GM23338 (cell line): Measurements from ENCODE around the gene RNASE11. TPM values are rescaled to one million over a fixed set of nuclear protein-coding genes. Genes with fewer than 3 reads are reported as not detected.
A peak's percentile ranks its signal among the peaks of the same experiment; 100 is the strongest.

Source experiments
- ATAC-seq: fragments of 200-7000 bp; cut with Tn5 transposase; 3 replicates; pipeline ENCODE4 v1.9.1; 2020
- DNase-seq: peaks from one replicate; pipeline ENCODE4 v3.0.0-alpha.2; 2015; ENCODE audit warnings: low spot score
- H2AFZ ChIP-seq: fragments of 200-600 bp; sonication (generic); 2 replicates; pipeline ENCODE4 v1.8.0; 2016; ENCODE audit warnings: antibody characterized with exemption, mild to moderate bottlenecking, moderate library complexity
- H3F3A ChIP-seq: fragments of 200-600 bp; sonication (generic); replicated peaks from 2 replicates; pipeline ENCODE4 v1.8.0; 2017; ENCODE audit warnings: antibody characterized with exemption, mixed run types, low read depth
- H3K27ac ChIP-seq: fragments of 200-600 bp; sonication (generic); 2 replicates; pipeline ENCODE4 v1.6.1; 2016; ENCODE audit warnings: low read depth
- H3K27me3 ChIP-seq: fragments of 200-600 bp; sonication (generic); 2 replicates; pipeline ENCODE4 v1.8.0; 2016; ENCODE audit warnings: mild to moderate bottlenecking, mixed run types, moderate library complexity; ENCODE audit not compliant: insufficient read depth
- H3K36me3 ChIP-seq: fragments of 200-600 bp; sonication (generic); 2 replicates; pipeline ENCODE4 v1.8.0; 2016; ENCODE audit warnings: mild to moderate bottlenecking; ENCODE audit not compliant: insufficient read depth
- H3K4me1 ChIP-seq: fragments of 200-600 bp; sonication (generic); 2 replicates; pipeline ENCODE4 v1.8.0; 2016; ENCODE audit warnings: mild to moderate bottlenecking, moderate library complexity; ENCODE audit not compliant: insufficient read depth
- H3K4me2 ChIP-seq: fragments of 200-600 bp; sonication (generic); 2 replicates; pipeline ENCODE4 v1.7.1; 2017; ENCODE audit warnings: mixed run types
- H3K4me3 ChIP-seq: fragments of 200-600 bp; sonication (generic); 2 replicates; pipeline ENCODE4 v1.6.1; 2016; ENCODE audit warnings: mixed run types
- H3K79me2 ChIP-seq: fragments of 200-600 bp; sonication (generic); replicated peaks from 2 replicates; pipeline ENCODE4 v1.8.0; 2017; ENCODE audit warnings: mild to moderate bottlenecking; ENCODE audit not compliant: insufficient read depth
- H3K9me2 ChIP-seq: fragments of 200-600 bp; sonication (generic); 2 replicates; pipeline ENCODE4 v1.8.0; 2017; ENCODE audit not compliant: insufficient read depth
- H4K20me1 ChIP-seq: fragments of 200-600 bp; sonication (generic); replicated peaks from 2 replicates; pipeline ENCODE4 v1.8.0; 2017; ENCODE audit warnings: mild to moderate bottlenecking; ENCODE audit not compliant: insufficient read depth
- H3K27ac Mint-ChIP-seq: 2 replicates; pipeline ENCODE4 v1.8.0; 2020; ENCODE audit warnings: inconsistent platforms, mild to moderate bottlenecking, moderate library complexity, mixed read lengths
- H3K27me3 Mint-ChIP-seq: 3 replicates; pipeline ENCODE4 v1.8.0; 2022; ENCODE audit warnings: low read depth, mild to moderate bottlenecking, moderate library complexity, mixed read lengths, inconsistent platforms; ENCODE audit not compliant: insufficient read depth, poor library complexity
- H3K36me3 Mint-ChIP-seq: 3 replicates; pipeline ENCODE4 v1.8.0; 2021; ENCODE audit warnings: low read depth, mild to moderate bottlenecking, inconsistent platforms, moderate library complexity, mixed read lengths
- H3K4me1 Mint-ChIP-seq: 3 replicates; pipeline ENCODE4 v1.8.0; 2020; ENCODE audit warnings: mild to moderate bottlenecking, inconsistent platforms, mixed read lengths
- H3K4me3 Mint-ChIP-seq: 3 replicates; pipeline ENCODE4 v1.8.0; 2021; ENCODE audit warnings: moderate library complexity, mild to moderate bottlenecking, inconsistent platforms, mixed read lengths
- H3K9me3 Mint-ChIP-seq: 3 replicates; pipeline ENCODE4 v1.8.0; 2020; ENCODE audit warnings: moderate library complexity, mild to moderate bottlenecking, inconsistent platforms, mixed read lengths
- ETS1 ChIP-seq: IDR thresholded peaks from 2 replicates; pipeline ENCODE4 v1.6.1; 2016; ENCODE audit warnings: antibody characterized with exemption
- EZH2 ChIP-seq: fragments of 200-600 bp; sonication (generic); IDR thresholded peaks from one replicate; pipeline ENCODE4 v1.8.0; 2017; ENCODE audit warnings: antibody characterized with exemption, mild to moderate bottlenecking, low read depth; ENCODE audit not compliant: unreplicated experiment
- JUNB ChIP-seq: IDR thresholded peaks from one replicate; pipeline ENCODE4 v1.6.1; 2016; ENCODE audit warnings: antibody characterized with exemption; ENCODE audit not compliant: unreplicated experiment
- POLR2AphosphoS5 ChIP-seq: IDR thresholded peaks from 2 replicates; pipeline ENCODE4 v1.6.1; 2016; ENCODE audit warnings: antibody characterized with exemption, low read depth
- ZNF114 ChIP-seq: fragments of 250-450 bp; sonication (Bioruptor Pico); IDR thresholded peaks from 2 replicates; pipeline ENCODE4 v1.5.0; 2020; ENCODE audit warnings: mild to moderate bottlenecking, moderate library complexity
- polyA plus RNA-seq: library from polyadenylated mRNA; unstranded; fragments of >200 nt; fragmentation: Nextera tagmentation; extraction: Ambion mirVana; gene quantifications from 2 replicates; pipeline ENCODE4 v1.2.1, GENCODE V29; 2016
- total RNA-seq: library from RNA; depleted of rRNA; stranded (reverse); fragments of >200 nt; shearing (Covaris generic); gene quantifications from 2 replicates; pipeline ENCODE4 v1.2.3, GENCODE V29; 2014
- TF ChIP-seq, protein P1 (sequence below), 2 experiments: fragments of 200-600 bp in 1 of 2; sonication (generic) in 1 of 2; conservative IDR thresholded peaks; 2 replicates each; pipeline versions ENCODE4 v1.5.1 to v1.6.1; 2016 to 2017; ENCODE audit warnings: antibody characterized with exemption in 2 of 2, low read depth in 2 of 2, mild to moderate bottlenecking in 2 of 2, moderate library complexity in 1 of 2
- TF ChIP-seq, protein P2 (sequence below): fragments of 250-450 bp; sonication (Bioruptor Pico); IDR thresholded peaks from 2 replicates; pipeline ENCODE4 v1.5.0; 2020; ENCODE audit warnings: mild to moderate bottlenecking, moderate library complexity
- TF ChIP-seq, protein P3 (sequence below): IDR thresholded peaks from one replicate; pipeline ENCODE4 v1.6.1; 2018; ENCODE audit warnings: antibody characterized with exemption; ENCODE audit not compliant: unreplicated experiment

RNASE11 gene
- total and polyA plus RNA-seq, 2 experiments from 2014 or later, result not detected

DNA sequence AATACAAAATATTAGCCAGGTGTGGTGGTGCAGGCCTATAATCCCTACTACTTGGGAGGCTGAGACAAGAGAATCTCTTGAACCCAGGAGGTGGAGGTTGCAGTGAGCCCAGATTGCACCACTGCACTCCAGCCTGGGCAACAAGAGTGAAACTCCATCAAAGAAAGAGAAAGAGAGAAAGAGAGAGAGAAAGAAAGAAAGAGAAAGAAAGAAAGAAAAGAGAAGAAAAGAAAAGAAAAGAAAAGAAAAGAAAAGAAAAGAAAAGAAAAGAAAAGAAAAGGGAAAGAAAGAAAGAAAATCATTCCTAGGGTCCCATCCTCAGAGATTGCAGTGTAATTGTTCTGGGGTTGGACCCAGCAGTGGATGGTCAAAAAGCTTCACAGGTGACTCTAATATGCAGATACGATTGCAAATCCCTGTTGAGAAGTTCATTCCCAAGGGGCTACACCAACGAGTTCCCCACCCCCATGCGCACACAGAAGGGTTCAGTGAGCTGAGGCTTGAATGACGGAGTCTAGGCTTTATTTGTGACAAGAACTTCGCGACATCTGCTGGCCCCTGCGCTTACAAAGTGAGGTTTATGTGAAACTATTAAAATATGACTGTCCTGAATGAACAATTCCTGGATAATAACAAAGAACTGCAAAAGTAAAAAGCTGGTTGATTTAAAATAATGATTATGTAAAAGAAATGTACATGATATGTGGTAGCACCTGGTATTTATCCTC is 20.7 kb upstream of the RNASE11 start:
- TF ChIP-seq ZNF114 (CRISPR knock-in tag), result no peak
- TF ChIP-seq, protein P1, sequence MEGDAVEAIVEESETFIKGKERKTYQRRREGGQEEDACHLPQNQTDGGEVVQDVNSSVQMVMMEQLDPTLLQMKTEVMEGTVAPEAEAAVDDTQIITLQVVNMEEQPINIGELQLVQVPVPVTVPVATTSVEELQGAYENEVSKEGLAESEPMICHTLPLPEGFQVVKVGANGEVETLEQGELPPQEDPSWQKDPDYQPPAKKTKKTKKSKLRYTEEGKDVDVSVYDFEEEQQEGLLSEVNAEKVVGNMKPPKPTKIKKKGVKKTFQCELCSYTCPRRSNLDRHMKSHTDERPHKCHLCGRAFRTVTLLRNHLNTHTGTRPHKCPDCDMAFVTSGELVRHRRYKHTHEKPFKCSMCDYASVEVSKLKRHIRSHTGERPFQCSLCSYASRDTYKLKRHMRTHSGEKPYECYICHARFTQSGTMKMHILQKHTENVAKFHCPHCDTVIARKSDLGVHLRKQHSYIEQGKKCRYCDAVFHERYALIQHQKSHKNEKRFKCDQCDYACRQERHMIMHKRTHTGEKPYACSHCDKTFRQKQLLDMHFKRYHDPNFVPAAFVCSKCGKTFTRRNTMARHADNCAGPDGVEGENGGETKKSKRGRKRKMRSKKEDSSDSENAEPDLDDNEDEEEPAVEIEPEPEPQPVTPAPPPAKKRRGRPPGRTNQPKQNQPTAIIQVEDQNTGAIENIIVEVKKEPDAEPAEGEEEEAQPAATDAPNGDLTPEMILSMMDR (conservative IDR thresholded peaks at IDR 0.05; ENCODE audit: low read depth in 2 of 2), result peak in 1 of 2 experiments; percentile 26; a peak in 1 of 4 replicates
- H3K36me3 Mint-ChIP-seq, result no peaks in the 10 kb centered on the region
- Histone ChIP-seq H3K4me1 (peaks cover 26% of the 10 kb centered on the region), H3K4me2 (peak overlapping the region; percentile 52), H4K20me1 (no peaks in the 10 kb centered on the region), H3K36me3 (no peaks in the 10 kb centered on the region), H3K4me3 (peak overlapping the region; percentile 38), H3K27ac (no peak overlapping the region), H3K79me2 (no peaks in the 10 kb centered on the region), H3K9me2 (peaks cover 6% of the 10 kb centered on the region; the same call in 1 of the 2 replicates), H3K27me3 (peaks cover 11% of the 10 kb centered on the region; the same call in 1 of the 2 replicates), H2AFZ (no peak overlapping the region), H3F3A (no peaks in the 10 kb centered on the region; the same call in 1 of the 2 replicates)
- no peaks in the 10 kb centered on the region for H3K27me3 Mint-ChIP-seq
- peak; percentile 41 for DNase-seq
- ATAC-seq, result no peak
- H3K4me3 Mint-ChIP-seq, result no peak overlapping the region
- no peak overlapping the region for H3K27ac Mint-ChIP-seq
- peaks cover 11% of the 10 kb centered on the region for H3K4me1 Mint-ChIP-seq
- H3K9me3 Mint-ChIP-seq, result no peaks in the 10 kb centered on the region

GRCh38 chr14:20607617-20608016 is 19.8 kb upstream of the RNASE11 start:
- Mint-ChIP-seq H3K4me3 (no peak overlapping the region), H3K4me1 (peaks cover 11% of the 10 kb centered on the region)
- no peak for TF ChIP-seq EZH2
- TF ChIP-seq, protein P2, sequence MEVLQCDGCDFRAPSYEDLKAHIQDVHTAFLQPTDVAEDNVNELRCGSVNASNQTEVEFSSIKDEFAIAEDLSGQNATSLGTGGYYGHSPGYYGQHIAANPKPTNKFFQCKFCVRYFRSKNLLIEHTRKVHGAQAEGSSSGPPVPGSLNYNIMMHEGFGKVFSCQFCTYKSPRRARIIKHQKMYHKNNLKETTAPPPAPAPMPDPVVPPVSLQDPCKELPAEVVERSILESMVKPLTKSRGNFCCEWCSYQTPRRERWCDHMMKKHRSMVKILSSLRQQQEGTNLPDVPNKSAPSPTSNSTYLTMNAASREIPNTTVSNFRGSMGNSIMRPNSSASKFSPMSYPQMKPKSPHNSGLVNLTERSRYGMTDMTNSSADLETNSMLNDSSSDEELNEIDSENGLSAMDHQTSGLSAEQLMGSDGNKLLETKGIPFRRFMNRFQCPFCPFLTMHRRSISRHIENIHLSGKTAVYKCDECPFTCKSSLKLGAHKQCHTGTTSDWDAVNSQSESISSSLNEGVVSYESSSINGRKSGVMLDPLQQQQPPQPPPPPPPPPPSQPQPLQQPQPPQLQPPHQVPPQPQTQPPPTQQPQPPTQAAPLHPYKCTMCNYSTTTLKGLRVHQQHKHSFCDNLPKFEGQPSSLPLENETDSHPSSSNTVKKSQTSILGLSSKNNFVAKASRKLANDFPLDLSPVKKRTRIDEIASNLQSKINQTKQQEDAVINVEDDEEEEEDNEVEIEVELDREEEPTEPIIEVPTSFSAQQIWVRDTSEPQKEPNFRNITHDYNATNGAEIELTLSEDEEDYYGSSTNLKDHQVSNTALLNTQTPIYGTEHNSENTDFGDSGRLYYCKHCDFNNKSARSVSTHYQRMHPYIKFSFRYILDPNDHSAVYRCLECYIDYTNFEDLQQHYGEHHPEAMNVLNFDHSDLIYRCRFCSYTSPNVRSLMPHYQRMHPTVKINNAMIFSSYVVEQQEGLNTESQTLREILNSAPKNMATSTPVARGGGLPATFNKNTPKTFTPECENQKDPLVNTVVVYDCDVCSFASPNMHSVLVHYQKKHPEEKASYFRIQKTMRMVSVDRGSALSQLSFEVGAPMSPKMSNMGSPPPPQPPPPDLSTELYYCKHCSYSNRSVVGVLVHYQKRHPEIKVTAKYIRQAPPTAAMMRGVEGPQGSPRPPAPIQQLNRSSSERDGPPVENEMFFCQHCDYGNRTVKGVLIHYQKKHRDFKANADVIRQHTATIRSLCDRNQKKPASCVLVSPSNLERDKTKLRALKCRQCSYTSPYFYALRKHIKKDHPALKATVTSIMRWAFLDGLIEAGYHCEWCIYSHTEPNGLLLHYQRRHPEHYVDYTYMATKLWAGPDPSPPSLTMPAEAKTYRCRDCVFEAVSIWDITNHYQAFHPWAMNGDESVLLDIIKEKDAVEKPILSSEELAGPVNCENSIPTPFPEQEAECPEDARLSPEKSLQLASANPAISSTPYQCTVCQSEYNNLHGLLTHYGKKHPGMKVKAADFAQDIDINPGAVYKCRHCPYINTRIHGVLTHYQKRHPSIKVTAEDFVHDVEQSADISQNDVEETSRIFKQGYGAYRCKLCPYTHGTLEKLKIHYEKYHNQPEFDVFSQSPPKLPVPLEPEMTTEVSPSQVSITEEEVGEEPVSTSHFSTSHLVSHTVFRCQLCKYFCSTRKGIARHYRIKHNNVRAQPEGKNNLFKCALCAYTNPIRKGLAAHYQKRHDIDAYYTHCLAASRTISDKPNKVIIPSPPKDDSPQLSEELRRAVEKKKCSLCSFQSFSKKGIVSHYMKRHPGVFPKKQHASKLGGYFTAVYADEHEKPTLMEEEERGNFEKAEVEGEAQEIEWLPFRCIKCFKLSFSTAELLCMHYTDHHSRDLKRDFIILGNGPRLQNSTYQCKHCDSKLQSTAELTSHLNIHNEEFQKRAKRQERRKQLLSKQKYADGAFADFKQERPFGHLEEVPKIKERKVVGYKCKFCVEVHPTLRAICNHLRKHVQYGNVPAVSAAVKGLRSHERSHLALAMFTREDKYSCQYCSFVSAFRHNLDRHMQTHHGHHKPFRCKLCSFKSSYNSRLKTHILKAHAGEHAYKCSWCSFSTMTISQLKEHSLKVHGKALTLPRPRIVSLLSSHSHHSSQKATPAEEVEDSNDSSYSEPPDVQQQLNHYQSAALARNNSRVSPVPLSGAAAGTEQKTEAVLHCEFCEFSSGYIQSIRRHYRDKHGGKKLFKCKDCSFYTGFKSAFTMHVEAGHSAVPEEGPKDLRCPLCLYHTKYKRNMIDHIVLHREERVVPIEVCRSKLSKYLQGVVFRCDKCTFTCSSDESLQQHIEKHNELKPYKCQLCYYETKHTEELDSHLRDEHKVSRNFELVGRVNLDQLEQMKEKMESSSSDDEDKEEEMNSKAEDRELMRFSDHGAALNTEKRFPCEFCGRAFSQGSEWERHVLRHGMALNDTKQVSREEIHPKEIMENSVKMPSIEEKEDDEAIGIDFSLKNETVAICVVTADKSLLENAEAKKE (CRISPR knock-in tag), result no peak
- no peak for TF ChIP-seq ETS1
- TF ChIP-seq, protein P3, sequence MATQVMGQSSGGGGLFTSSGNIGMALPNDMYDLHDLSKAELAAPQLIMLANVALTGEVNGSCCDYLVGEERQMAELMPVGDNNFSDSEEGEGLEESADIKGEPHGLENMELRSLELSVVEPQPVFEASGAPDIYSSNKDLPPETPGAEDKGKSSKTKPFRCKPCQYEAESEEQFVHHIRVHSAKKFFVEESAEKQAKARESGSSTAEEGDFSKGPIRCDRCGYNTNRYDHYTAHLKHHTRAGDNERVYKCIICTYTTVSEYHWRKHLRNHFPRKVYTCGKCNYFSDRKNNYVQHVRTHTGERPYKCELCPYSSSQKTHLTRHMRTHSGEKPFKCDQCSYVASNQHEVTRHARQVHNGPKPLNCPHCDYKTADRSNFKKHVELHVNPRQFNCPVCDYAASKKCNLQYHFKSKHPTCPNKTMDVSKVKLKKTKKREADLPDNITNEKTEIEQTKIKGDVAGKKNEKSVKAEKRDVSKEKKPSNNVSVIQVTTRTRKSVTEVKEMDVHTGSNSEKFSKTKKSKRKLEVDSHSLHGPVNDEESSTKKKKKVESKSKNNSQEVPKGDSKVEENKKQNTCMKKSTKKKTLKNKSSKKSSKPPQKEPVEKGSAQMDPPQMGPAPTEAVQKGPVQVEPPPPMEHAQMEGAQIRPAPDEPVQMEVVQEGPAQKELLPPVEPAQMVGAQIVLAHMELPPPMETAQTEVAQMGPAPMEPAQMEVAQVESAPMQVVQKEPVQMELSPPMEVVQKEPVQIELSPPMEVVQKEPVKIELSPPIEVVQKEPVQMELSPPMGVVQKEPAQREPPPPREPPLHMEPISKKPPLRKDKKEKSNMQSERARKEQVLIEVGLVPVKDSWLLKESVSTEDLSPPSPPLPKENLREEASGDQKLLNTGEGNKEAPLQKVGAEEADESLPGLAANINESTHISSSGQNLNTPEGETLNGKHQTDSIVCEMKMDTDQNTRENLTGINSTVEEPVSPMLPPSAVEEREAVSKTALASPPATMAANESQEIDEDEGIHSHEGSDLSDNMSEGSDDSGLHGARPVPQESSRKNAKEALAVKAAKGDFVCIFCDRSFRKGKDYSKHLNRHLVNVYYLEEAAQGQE, result no peak
- TF ChIP-seq POLR2AphosphoS5, result no peak
- no peak for TF ChIP-seq JUNB

More at GRCh38 chr14:20607617-20608016, 19.8 kb upstream of the RNASE11 start:
- H2AFZ ChIP-seq, result peak overlapping the region; percentile 25; the same call in 1 of the 2 replicates
- no peaks in the 10 kb centered on the region; the same call in 1 of the 2 replicates for H3F3A ChIP-seq
- ATAC-seq (no peak), DNase-seq (no peak)
- H3K9me2 ChIP-seq, result peaks cover 6% of the 10 kb centered on the region; the same call in 1 of the 2 replicates
- peaks cover 22% of the 10 kb centered on the region for H3K4me1 ChIP-seq
- no peaks in the 10 kb centered on the region for H3K36me3 ChIP-seq
- H4K20me1 ChIP-seq, result no peaks in the 10 kb centered on the region
- no peak overlapping the region for H3K27ac ChIP-seq
- Mint-ChIP-seq H3K27me3 (no peaks in the 10 kb centered on the region), H3K9me3 (no peaks in the 10 kb centered on the region), H3K27ac (no peak overlapping the region), H3K36me3 (no peaks in the 10 kb centered on the region)
- peaks cover 11% of the 10 kb centered on the region; the same call in 1 of the 2 replicates for H3K27me3 ChIP-seq
- no peak overlapping the region for H3K4me2 ChIP-seq
- H3K79me2 ChIP-seq, result no peaks in the 10 kb centered on the region
- no peak overlapping the region for H3K4me3 ChIP-seq
